Stimulated activated effector memory CD8-positive, alpha-beta T cell treated with anti-CD3 and anti-CD28 coated beads, Interleukin-12 subunit alpha, Interleukin-12 subunit beta, amount 100 ng/mL, for 72 hours (primary cell): ENCODE measurements around the gene TTC14.
"Not testable (repeated sequence)": the region's sequence is repeated elsewhere in the genome, so short reads cannot be mapped to it uniquely, and the experiment has no call there.

ENCODE experiments used
- ATAC-seq: fragments of 150-1000 bp; cut with Tn5 transposase; 2 replicates; pipeline ENCODE4 v1.10.0; 2021
- DNase-seq, 2 donors: peaks; one replicate each; pipeline ENCODE4 v3.0.0; 2021 to 2022; ENCODE audit warnings: low spot score in 2 of 2
- H3K27ac Mint-ChIP-seq: one replicate; pipeline ENCODE4 v1.8.0; 2022; ENCODE audit warnings: mild to moderate bottlenecking, mixed read lengths
- H3K36me3 Mint-ChIP-seq: one replicate; pipeline ENCODE4 v1.8.0; 2022; ENCODE audit warnings: mild to moderate bottlenecking, mixed read lengths
- H3K4me1 Mint-ChIP-seq: one replicate; pipeline ENCODE4 v1.8.0; 2022; ENCODE audit warnings: mixed read lengths
- H3K4me3 Mint-ChIP-seq: one replicate; pipeline ENCODE4 v1.8.0; 2022; ENCODE audit warnings: mild to moderate bottlenecking, mixed read lengths
- H3K9me3 Mint-ChIP-seq: one replicate; pipeline ENCODE4 v1.8.0; 2022; ENCODE audit warnings: mixed read lengths

Gene TTC14

GRCh38 chr3:180601688-180602666 is at the start of gene TTC14:
Gene TTC14 (plus strand): TSS chr3:180602163. CDS start chr3:180602262, 99 bp downstream.
- Mint-ChIP-seq H3K9me3 (no peaks in the 10 kb centered on the region), H3K4me3 (peak within 1 kb of the TSS; percentile 94), H3K36me3 (peaks cover 53% of the 10 kb centered on the region), H3K27ac (peak within 1 kb of the TSS; percentile 96), H3K4me1 (no peaks in the 10 kb centered on the region)
- DNase-seq (peak; percentile 80 to 95), ATAC-seq (peak; percentile 97)

- Mint-ChIP-seq H3K36me3 (no peaks in the 10 kb centered on the region), H3K4me3 (no peak overlapping the region), H3K4me1 (no peaks in the 10 kb centered on the region), H3K27ac (no peak overlapping the region), H3K9me3 (peaks cover 6% of the 10 kb centered on the region)
- DNase-seq (no peak), ATAC-seq (no peak)
These were observed 38.6 kb upstream of the TTC14 start for GRCh38 chr3:180563406-180563805.

- Mint-ChIP-seq H3K27ac (no peak overlapping the region), H3K4me3 (no peak overlapping the region), H3K9me3 (peaks cover 1% of the 10 kb centered on the region), H3K36me3 (no peaks in the 10 kb centered on the region), H3K4me1 (no peaks in the 10 kb centered on the region)
- DNase-seq (no peak), ATAC-seq (no peak)
These were observed 37.3 kb upstream of the TTC14 start for GRCh38 chr3:180564676-180565075.

- ATAC-seq (no peak), DNase-seq (no peak)
- H3K27ac Mint-ChIP-seq, result no peak overlapping the region
- no peak overlapping the region for H3K4me3 Mint-ChIP-seq
- H3K4me1 Mint-ChIP-seq, result no peaks in the 10 kb centered on the region
- no peaks in the 10 kb centered on the region for H3K36me3 Mint-ChIP-seq
- H3K9me3 Mint-ChIP-seq, result no peaks in the 10 kb centered on the region
These were observed 31.7 kb upstream of the TTC14 start for GRCh38 chr3:180570238-180570637.

- no peaks in the 10 kb centered on the region for H3K36me3 Mint-ChIP-seq
- DNase-seq, result no peak
- H3K4me1 Mint-ChIP-seq, result no peaks in the 10 kb centered on the region
- no peak for ATAC-seq
- no peak overlapping the region for H3K4me3 Mint-ChIP-seq
- H3K9me3 Mint-ChIP-seq, result no peaks in the 10 kb centered on the region
- H3K27ac Mint-ChIP-seq, result no peak overlapping the region
These were observed 29.9 kb upstream of the TTC14 start for GRCh38 chr3:180571831-180572598.

- Mint-ChIP-seq H3K27ac (no peak overlapping the region), H3K9me3 (no peaks in the 10 kb centered on the region), H3K4me3 (no peak overlapping the region), H3K4me1 (no peaks in the 10 kb centered on the region), H3K36me3 (no peaks in the 10 kb centered on the region)
- ATAC-seq (no peak), DNase-seq (no peak)
These were observed 26.4 kb upstream of the TTC14 start for GRCh38 chr3:180575571-180575970.

- no peak for DNase-seq
These were observed 21.0 kb upstream of the TTC14 start for GRCh38 chr3:180580934-180581333.

GRCh38 chr3:180590396-180590795 is 11.6 kb upstream of the TTC14 start:
- Mint-ChIP-seq H3K4me3 (no peak overlapping the region), H3K4me1 (no peaks in the 10 kb centered on the region), H3K27ac (no peak overlapping the region), H3K9me3 (no peaks in the 10 kb centered on the region), H3K36me3 (no peaks in the 10 kb centered on the region)
- DNase-seq, result no peak
- no peak for ATAC-seq

More at GRCh38 chr3:180580934-180581333, 21.0 kb upstream of the TTC14 start:
- Mint-ChIP-seq H3K4me3 (no peak overlapping the region), H3K36me3 (no peaks in the 10 kb centered on the region), H3K9me3 (no peaks in the 10 kb centered on the region), H3K27ac (no peak overlapping the region), H3K4me1 (no peaks in the 10 kb centered on the region)
- no peak for ATAC-seq

- DNase-seq, H3K27ac Mint-ChIP-seq, ATAC-seq, H3K36me3 Mint-ChIP-seq, H3K4me3 Mint-ChIP-seq, H3K4me1 Mint-ChIP-seq, H3K9me3 Mint-ChIP-seq: not testable (repeated sequence)
These were observed 8.3 kb upstream of the TTC14 start for GRCh38 chr3:180593631-180594030.

GRCh38 chr3:180594631-180595558 is 7.1 kb upstream of the TTC14 start:
- DNase-seq (no peak), ATAC-seq (no peak)
- no peaks in the 10 kb centered on the region for H3K9me3 Mint-ChIP-seq
- no peaks in the 10 kb centered on the region for H3K36me3 Mint-ChIP-seq
- H3K4me1 Mint-ChIP-seq, result no peaks in the 10 kb centered on the region
- H3K27ac Mint-ChIP-seq, result no peak overlapping the region
- H3K4me3 Mint-ChIP-seq, result no peak overlapping the region

- no peaks in the 10 kb centered on the region for H3K4me1 Mint-ChIP-seq
- no peak for DNase-seq
- no peaks in the 10 kb centered on the region for H3K36me3 Mint-ChIP-seq
- no peak for ATAC-seq
- no peak overlapping the region for H3K4me3 Mint-ChIP-seq
- H3K27ac Mint-ChIP-seq, result no peak overlapping the region
- H3K9me3 Mint-ChIP-seq, result no peaks in the 10 kb centered on the region
These were observed 6.4 kb upstream of the TTC14 start for GRCh38 chr3:180595559-180595935.

GRCh38 chr3:180600473-180600872 is 1.5 kb upstream of the TTC14 start:
- H3K36me3 Mint-ChIP-seq, result peaks cover 38% of the 10 kb centered on the region
- no peaks in the 10 kb centered on the region for H3K4me1 Mint-ChIP-seq
- no peak for DNase-seq
- H3K27ac Mint-ChIP-seq, result peak overlapping the region; percentile 96
- H3K9me3 Mint-ChIP-seq, result no peaks in the 10 kb centered on the region
- no peak for ATAC-seq
- no peak overlapping the region for H3K4me3 Mint-ChIP-seq

- Mint-ChIP-seq H3K4me1 (no peaks in the 10 kb centered on the region), H3K36me3 (peaks cover 95% of the 10 kb centered on the region), H3K4me3 (no peak overlapping the region), H3K27ac (peak overlapping the region; percentile 76), H3K9me3 (no peaks in the 10 kb centered on the region)
- no peak for DNase-seq
- no peak for ATAC-seq
These were observed 9.0 kb downstream of the TTC14 start for GRCh38 chr3:180611006-180611405.

- no peaks in the 10 kb centered on the region for H3K4me1 Mint-ChIP-seq
- peaks cover 89% of the 10 kb centered on the region for H3K36me3 Mint-ChIP-seq
- ATAC-seq (no peak), DNase-seq (no peak)
- no peaks in the 10 kb centered on the region for H3K9me3 Mint-ChIP-seq
- H3K4me3 Mint-ChIP-seq, result no peak overlapping the region
- no peak overlapping the region for H3K27ac Mint-ChIP-seq
These were observed 10.4 kb downstream of the TTC14 start for GRCh38 chr3:180612364-180612763.

- H3K27ac Mint-ChIP-seq, result peak overlapping the region; percentile 70
These were observed 14.0 kb downstream of the TTC14 start for GRCh38 chr3:180615954-180616353.

More at GRCh38 chr3:180615954-180616353, 14.0 kb downstream of the TTC14 start:
- ATAC-seq, result peak; percentile 55
- no peaks in the 10 kb centered on the region for H3K9me3 Mint-ChIP-seq
- DNase-seq, result no peak
- peaks cover 60% of the 10 kb centered on the region for H3K36me3 Mint-ChIP-seq
- H3K4me3 Mint-ChIP-seq, result no peak overlapping the region
- no peaks in the 10 kb centered on the region for H3K4me1 Mint-ChIP-seq
